Keratinocyte (primary cell): Measurements from ENCODE around the gene PCDH9. TPM values are rescaled to one million over a fixed set of nuclear protein-coding genes. Genes with fewer than 3 reads are reported as not detected.

Experiments
- DNase-seq: peaks from one replicate; pipeline ENCODE4 v3.0.0-alpha.2; 2011; ENCODE audit warnings: low read depth, missing footprints, low spot score
- FAIRE-seq: peaks from 2 replicates; lab custom pipeline; 2011; peaks lifted over from hg19 to GRCh38; lab: Jason Lieb, UNC
- H2AFZ ChIP-seq: 2 replicates; pipeline ENCODE4 v1.6.0; 2012; ENCODE audit warnings: low read length, control low read depth, inconsistent platforms; ENCODE audit not compliant: control insufficient read depth
- H3K27ac ChIP-seq: 2 replicates; pipeline ENCODE4 v1.5.1; 2011; ENCODE audit warnings: low read length; ENCODE audit not compliant: control insufficient read depth, insufficient read depth
- H3K27me3 ChIP-seq: 3 replicates; pipeline ENCODE4 v1.6.0; 2011; ENCODE audit warnings: low read length; ENCODE audit not compliant: control insufficient read depth, insufficient read depth; ENCODE audit errors: extremely low read depth
- H3K36me3 ChIP-seq, 2 experiments: 2 replicates in 1 of 2; 3 replicates in 1 of 2; pipeline ENCODE4 v1.5.1; 2011; ENCODE audit warnings: low read length in 2 of 2, mild to moderate bottlenecking in 1 of 2; ENCODE audit not compliant: control insufficient read depth in 2 of 2, insufficient read depth in 2 of 2; ENCODE audit errors: extremely low read depth in 1 of 2
- H3K4me1 ChIP-seq: 3 replicates; pipeline ENCODE4 v1.5.1; 2011; ENCODE audit warnings: low read length; ENCODE audit not compliant: control insufficient read depth, insufficient read depth; ENCODE audit errors: extremely low read depth
- H3K4me2 ChIP-seq: 3 replicates; pipeline ENCODE4 v1.6.0; 2011; ENCODE audit warnings: low read depth, low read length; ENCODE audit not compliant: control insufficient read depth, insufficient read depth; ENCODE audit errors: extremely low read depth
- H3K4me3 ChIP-seq, 3 experiments: fragments of 200-600 bp in 1 of 3; sonication (generic) in 1 of 3; 2 replicates in 2 of 3; 3 replicates in 1 of 3; pipeline ENCODE4 v1.5.1; 2011 to 2016; ENCODE audit warnings: low read length in 3 of 3, mild to moderate bottlenecking in 3 of 3, control low read depth in 2 of 3, inconsistent platforms in 1 of 3, low read depth in 1 of 3, mixed read lengths in 1 of 3, mixed run types in 1 of 3, moderate library complexity in 1 of 3; ENCODE audit not compliant: control insufficient read depth in 2 of 3, insufficient read depth in 2 of 3; ENCODE audit errors: extremely low read depth in 1 of 3
- H3K79me2 ChIP-seq: 2 replicates; pipeline ENCODE4 v1.6.0; 2012; ENCODE audit warnings: low read length; ENCODE audit not compliant: control insufficient read depth, insufficient read depth
- H3K9ac ChIP-seq: 3 replicates; pipeline ENCODE4 v1.6.0; 2011; ENCODE audit warnings: low read length; ENCODE audit not compliant: control insufficient read depth, insufficient read depth; ENCODE audit errors: extremely low read depth
- H3K9me1 ChIP-seq: 3 replicates; pipeline ENCODE4 v1.6.0; 2011; ENCODE audit warnings: low read length; ENCODE audit not compliant: control insufficient read depth, insufficient read depth; ENCODE audit errors: extremely low read depth
- H3K9me3 ChIP-seq: 2 replicates; pipeline ENCODE4 v1.5.1; 2012; ENCODE audit warnings: low read depth, low read length; ENCODE audit not compliant: control insufficient read depth
- H4K20me1 ChIP-seq: 3 replicates; pipeline ENCODE4 v1.6.0; 2011; ENCODE audit warnings: low read length; ENCODE audit not compliant: control insufficient read depth, insufficient read depth; ENCODE audit errors: extremely low read depth
- CTCF ChIP-seq, 3 experiments: IDR thresholded peaks in 1 of 3; conservative IDR thresholded peaks in 1 of 3; optimal IDR thresholded peaks in 1 of 3; 2 replicates in 2 of 3; 3 replicates in 1 of 3; pipeline versions ENCODE3 to v1.5.1; 2011; ENCODE audit warnings: low read length in 3 of 3, mild to moderate bottlenecking in 3 of 3, moderate library complexity in 2 of 3, control low read depth in 1 of 3, inconsistent platforms in 1 of 3; ENCODE audit not compliant: insufficient read depth in 2 of 3; ENCODE audit errors: extremely low read depth in 1 of 3
- EZH2 ChIP-seq: IDR thresholded peaks from one replicate; pipeline ENCODE4 v1.6.1; 2012; ENCODE audit warnings: inconsistent platforms, mild to moderate bottlenecking, low read length, moderate library complexity
- dilution Hi-C: fragments of 300-500 bp; cut with MboI; formaldehyde crosslinking; loops from one replicate; pipeline ENCODE4 v1.7.0; 2020; ENCODE audit warnings: low sequenced_read_pairs; ENCODE audit not compliant: extremely low pct_ligation_motif_present
- polyA plus RNA-seq, 5 experiments: library from polyadenylated mRNA; depleted of rRNA in 3 of 5; stranded (reverse) in 3 of 5; stranded (forward) in 1 of 5; unstranded in 1 of 5; fragments of >200 nt; gene quantifications; 1 replicate in 1 of 5; 2 replicates in 3 of 5; 3 replicates in 1 of 5; pipeline versions ENCODE4 v1.2.1 to v1.2.3, GENCODE V29; 2011 to 2012; ENCODE audit warnings: missing spikeins in 2 of 5, low read depth in 1 of 5, low replicate concordance in 1 of 5

The PCDH9 gene
- polyA plus RNA-seq, 1 donor (not counting 4 experiments of a cell fraction or from before 2014, with no cell fraction given), result 0.21 TPM

- Histone ChIP-seq H3K4me2 (no peak overlapping the region), H4K20me1 (no peaks in the 10 kb centered on the region), H3K4me1 (no peaks in the 10 kb centered on the region), H3K9me3 (no peaks in the 10 kb centered on the region), H2AFZ (no peak overlapping the region), H3K27me3 (no peaks in the 10 kb centered on the region), H3K9ac (no peak overlapping the region), H3K9me1 (no peaks in the 10 kb centered on the region), H3K27ac (no peak overlapping the region), H3K79me2 (no peaks in the 10 kb centered on the region), H3K36me3 (no peaks in the 10 kb centered on the region), H3K4me3 (no peak overlapping the region)
- FAIRE-seq (no peak), DNase-seq (no peak)
- TF ChIP-seq CTCF (optimal IDR thresholded peaks at IDR 0.05 in 1 of 3, IDR thresholded peaks at IDR 0.05 in 1 of 3, conservative IDR thresholded peaks at IDR 0.05 in 1 of 3; ENCODE audit: extremely low read depth in 1 of 3, insufficient read depth in 2 of 3, low read length in 3 of 3) (no peak), EZH2 (no peak)
- dilution Hi-C loops, result no loop called here
Observed at GRCh38 chr13:67052550-67053490, 177.3 kb downstream of the PCDH9 start.

DNA sequence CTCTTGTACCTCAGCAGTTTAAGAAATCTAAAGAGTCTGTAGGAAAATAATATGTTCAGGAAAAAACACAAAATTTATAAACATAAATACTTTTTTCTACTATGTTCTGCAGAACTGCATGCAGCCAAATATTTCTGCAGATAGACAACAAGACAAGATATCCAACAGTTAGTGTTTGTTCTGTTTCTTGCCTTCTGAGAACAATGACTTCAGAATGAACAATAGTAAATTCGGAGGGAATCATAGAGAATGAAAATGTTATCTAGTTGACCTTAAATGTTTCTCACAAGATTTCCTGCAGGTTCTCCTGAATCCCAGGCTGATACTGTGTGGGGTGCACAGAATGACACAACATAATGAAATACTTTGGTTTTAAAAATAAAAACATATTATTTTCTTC lies 180.4 kb downstream of the PCDH9 start:
- dilution Hi-C loops, result no loop called here

More for the DNA sequence above, 180.4 kb downstream of the PCDH9 start:
- no peaks in the 10 kb centered on the region for H3K4me1 ChIP-seq
- H3K9ac ChIP-seq, result no peak overlapping the region
- H3K36me3 ChIP-seq, result no peaks in the 10 kb centered on the region
- H3K9me1 ChIP-seq, result no peaks in the 10 kb centered on the region
- no peak overlapping the region for H3K4me3 ChIP-seq
- H3K27me3 ChIP-seq, result no peaks in the 10 kb centered on the region
- FAIRE-seq, result no peak
- no peaks in the 10 kb centered on the region for H4K20me1 ChIP-seq
- no peak overlapping the region for H3K27ac ChIP-seq
- H3K4me2 ChIP-seq, result no peak overlapping the region
- no peaks in the 10 kb centered on the region for H3K79me2 ChIP-seq
- no peak overlapping the region for H2AFZ ChIP-seq
- no peak for TF ChIP-seq EZH2
- no peak for TF ChIP-seq CTCF (optimal IDR thresholded peaks at IDR 0.05 in 1 of 3, IDR thresholded peaks at IDR 0.05 in 1 of 3, conservative IDR thresholded peaks at IDR 0.05 in 1 of 3; ENCODE audit: extremely low read depth in 1 of 3, insufficient read depth in 2 of 3, low read length in 3 of 3)
- DNase-seq, result no peak
- H3K9me3 ChIP-seq, result no peaks in the 10 kb centered on the region
